NB4 (cell line): ENCODE data around the gene NUDT3.

Source experiments
- CTCF ChIP-seq: IDR thresholded peaks from one replicate; pipeline ENCODE4 v1.5.1; 2012; ENCODE audit warnings: low read depth, low read length
- MAX ChIP-seq: IDR thresholded peaks from 2 replicates; pipeline ENCODE4 v1.6.1; 2011; ENCODE audit warnings: low read depth, low read length
- MYC ChIP-seq: IDR thresholded peaks from 2 replicates; pipeline ENCODE4 v1.6.1; 2011; ENCODE audit warnings: low read depth, low read length
- POLR2A ChIP-seq: IDR thresholded peaks from 2 replicates; pipeline ENCODE4 v1.6.1; 2011; ENCODE audit warnings: mild to moderate bottlenecking; ENCODE audit not compliant: insufficient read length; ENCODE audit errors: extremely low read depth

GRCh38 chr6:34276881-34277762 is 115.3 kb downstream of the NUDT3 start:
- TF ChIP-seq CTCF (no peak), POLR2A (no peak), MAX (no peak), MYC (no peak)
